Coronary artery (tissue), 2 donors: ENCODE data around the gene SMCHD1.
A peak's percentile ranks its signal among the peaks of the same experiment; 100 is the strongest.
"Not testable (repeated sequence)": the region's sequence is repeated elsewhere in the genome, so short reads cannot be mapped to it uniquely, and the experiment has no call there.

Source experiments
- DNase-seq: peaks from one replicate; pipeline ENCODE4 v3.0.0-alpha.2; 2017; ENCODE audit warnings: low spot score
- H3K27ac ChIP-seq, 2 donors: fragments of 200-600 bp; sonication (generic); one replicate each; pipeline ENCODE4 v1.5.1; 2016 to 2019
- H3K4me3 ChIP-seq: fragments of 200-600 bp; sonication (generic); 2 replicates; pipeline ENCODE4 v1.5.1; 2016; ENCODE audit warnings: mild to moderate bottlenecking, moderate library complexity
- CTCF ChIP-seq: fragments of 200-600 bp; sonication (generic); IDR thresholded peaks from one replicate; pipeline ENCODE4 v1.5.1; 2019; ENCODE audit warnings: antibody characterized with exemption

Gene SMCHD1

GRCh38 chr18:2656981-2657512, 1.5 kb downstream of the SMCHD1 start:
- Histone ChIP-seq H3K27ac (peak overlapping the region; percentile 97 to 99), H3K4me3 (peak overlapping the region; percentile 93)
- no peak for TF ChIP-seq CTCF
- DNase-seq, result no peak

GRCh38 chr18:2657788-2658458, 2.4 kb downstream of the SMCHD1 start:
- H3K27ac ChIP-seq, result peak overlapping the region; percentile 46 to 97
- peak overlapping the region; percentile 38 for H3K4me3 ChIP-seq
- no peak for DNase-seq
- TF ChIP-seq CTCF, result no peak

- not testable (repeated sequence) for H3K4me3 ChIP-seq, H3K27ac ChIP-seq, DNase-seq
Measured at GRCh38 chr18:2660849-2661248, 5.3 kb downstream of the SMCHD1 start.

- DNase-seq, H3K4me3 ChIP-seq, H3K27ac ChIP-seq: not testable (repeated sequence)
Measured at GRCh38 chr18:2662288-2662687, 6.8 kb downstream of the SMCHD1 start.

- no peak for TF ChIP-seq CTCF
- no peak overlapping the region for H3K4me3 ChIP-seq
- no peak overlapping the region for H3K27ac ChIP-seq
- DNase-seq, result no peak
Measured at GRCh38 chr18:2662990-2663389, 7.5 kb downstream of the SMCHD1 start.

GRCh38 chr18:2672410-2672809, 16.9 kb downstream of the SMCHD1 start:
- Histone ChIP-seq H3K27ac (no peak overlapping the region), H3K4me3 (no peak overlapping the region)
- no peak for DNase-seq
- no peak for TF ChIP-seq CTCF

- TF ChIP-seq CTCF, result no peak
- H3K4me3 ChIP-seq, result no peak overlapping the region
- H3K27ac ChIP-seq, result no peak overlapping the region
- no peak for DNase-seq
Measured at GRCh38 chr18:2672872-2673271, 17.3 kb downstream of the SMCHD1 start.

GRCh38 chr18:2678933-2679332, 23.4 kb downstream of the SMCHD1 start:
- not testable (repeated sequence) for DNase-seq, H3K4me3 ChIP-seq

More at GRCh38 chr18:2678933-2679332, 23.4 kb downstream of the SMCHD1 start:
- not testable (repeated sequence) for H3K27ac ChIP-seq
